Progenitor cell of endocrine pancreas (in vitro differentiated cells): ENCODE measurements around the gene DENND1C. TPM values are rescaled to one million over a fixed set of nuclear protein-coding genes. Genes with fewer than 3 reads are reported as not detected.

Source experiments
- DNase-seq: peaks from one replicate; pipeline ENCODE4 v3.0.0; 2021; ENCODE audit warnings: low spot score; ENCODE audit not compliant: unreplicated experiment
- H3K27ac Mint-ChIP-seq: 2 replicates; pipeline ENCODE4 v1.8.0; 2021; ENCODE audit warnings: mild to moderate bottlenecking, moderate library complexity, mixed read lengths
- H3K27me3 Mint-ChIP-seq: 2 replicates; pipeline ENCODE4 v1.8.0; 2021; ENCODE audit warnings: mixed read lengths
- H3K36me3 Mint-ChIP-seq: 2 replicates; pipeline ENCODE4 v1.8.0; 2022; ENCODE audit warnings: mixed read lengths; ENCODE audit not compliant: insufficient read depth
- H3K4me1 Mint-ChIP-seq: 2 replicates; pipeline ENCODE4 v1.8.0; 2021; ENCODE audit warnings: low read depth, mixed read lengths
- H3K4me3 Mint-ChIP-seq: 2 replicates; pipeline ENCODE4 v1.8.0; 2021; ENCODE audit warnings: low read depth, mild to moderate bottlenecking, moderate library complexity, mixed read lengths
- H3K9me3 Mint-ChIP-seq: 2 replicates; pipeline ENCODE4 v1.8.0; 2021; ENCODE audit warnings: low read depth, mixed read lengths
- CTCF ChIP-seq: fragments of 200-600 bp; sonication (generic); IDR thresholded peaks from one replicate; pipeline ENCODE4 v1.5.0; 2021; ENCODE audit warnings: antibody characterized with exemption, mild to moderate bottlenecking; ENCODE audit not compliant: unreplicated experiment
- total RNA-seq: library from RNA; stranded (reverse); gene quantifications from 2 replicates; pipeline ENCODE4 v1.2.1, GENCODE V29; 2021

The DENND1C gene
- total RNA-seq, 1 donor from 2014 or later: 0.67 TPM

DNA sequence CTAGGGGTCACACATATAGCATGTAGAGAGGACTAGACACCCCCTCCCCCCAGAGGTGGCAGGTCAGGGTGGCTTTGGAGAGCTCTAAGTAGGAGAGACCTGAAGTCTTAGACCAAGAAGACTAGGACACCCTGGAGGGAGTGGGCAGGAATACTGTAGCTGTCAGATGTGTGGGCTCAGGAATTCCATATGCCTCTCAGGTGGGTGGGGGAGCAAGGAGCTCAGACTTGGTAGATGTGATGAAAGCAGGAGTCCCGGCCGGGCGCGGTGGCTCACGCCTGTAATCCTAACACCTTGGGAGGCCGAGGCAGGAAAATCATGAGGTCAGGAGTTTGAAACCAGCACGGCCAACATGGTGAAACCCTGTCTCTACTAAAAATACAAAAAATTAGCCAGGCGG is 15.9 kb downstream of the DENND1C start:
- H3K4me1 Mint-ChIP-seq: peaks cover 22% of the 10 kb centered on the region
- H3K4me3 Mint-ChIP-seq: peak overlapping the region; percentile 87
- H3K36me3 Mint-ChIP-seq: peaks cover 13% of the 10 kb centered on the region
- no peaks in the 10 kb centered on the region for H3K27me3 Mint-ChIP-seq
- H3K9me3 Mint-ChIP-seq: no peaks in the 10 kb centered on the region
- TF ChIP-seq CTCF: no peak
- DNase-seq: no peak
- H3K27ac Mint-ChIP-seq: peak overlapping the region; percentile 97

- Mint-ChIP-seq H3K27me3 (no peaks in the 10 kb centered on the region), H3K36me3 (peaks cover 11% of the 10 kb centered on the region)
These were observed 16.6 kb downstream of the DENND1C start for GRCh38 chr19:6465006-6465405.

GRCh38 chr19:6464070-6464873 is 17.3 kb downstream of the DENND1C start, which contains the start of gene CRB3:
TSS of gene CRB3 (plus strand) at chr19:6464271. CDS start at chr19:6464702, 431 bp downstream.
- no peak for TF ChIP-seq CTCF
- Mint-ChIP-seq H3K9me3 (no peaks in the 10 kb centered on the region), H3K36me3 (peaks cover 11% of the 10 kb centered on the region), H3K4me1 (peaks cover 17% of the 10 kb centered on the region), H3K4me3 (peak within 1 kb of the TSS; percentile 87), H3K27me3 (no peaks in the 10 kb centered on the region), H3K27ac (peak within 1 kb of the TSS; percentile 97)
- peak; percentile 97 for DNase-seq

More at GRCh38 chr19:6465006-6465405, 16.6 kb downstream of the DENND1C start:
- Mint-ChIP-seq H3K4me3 (peak overlapping the region; percentile 87), H3K4me1 (peaks cover 20% of the 10 kb centered on the region), H3K9me3 (no peaks in the 10 kb centered on the region), H3K27ac (peak overlapping the region; percentile 97)
- TF ChIP-seq CTCF: no peak
- no peak for DNase-seq

DNA sequence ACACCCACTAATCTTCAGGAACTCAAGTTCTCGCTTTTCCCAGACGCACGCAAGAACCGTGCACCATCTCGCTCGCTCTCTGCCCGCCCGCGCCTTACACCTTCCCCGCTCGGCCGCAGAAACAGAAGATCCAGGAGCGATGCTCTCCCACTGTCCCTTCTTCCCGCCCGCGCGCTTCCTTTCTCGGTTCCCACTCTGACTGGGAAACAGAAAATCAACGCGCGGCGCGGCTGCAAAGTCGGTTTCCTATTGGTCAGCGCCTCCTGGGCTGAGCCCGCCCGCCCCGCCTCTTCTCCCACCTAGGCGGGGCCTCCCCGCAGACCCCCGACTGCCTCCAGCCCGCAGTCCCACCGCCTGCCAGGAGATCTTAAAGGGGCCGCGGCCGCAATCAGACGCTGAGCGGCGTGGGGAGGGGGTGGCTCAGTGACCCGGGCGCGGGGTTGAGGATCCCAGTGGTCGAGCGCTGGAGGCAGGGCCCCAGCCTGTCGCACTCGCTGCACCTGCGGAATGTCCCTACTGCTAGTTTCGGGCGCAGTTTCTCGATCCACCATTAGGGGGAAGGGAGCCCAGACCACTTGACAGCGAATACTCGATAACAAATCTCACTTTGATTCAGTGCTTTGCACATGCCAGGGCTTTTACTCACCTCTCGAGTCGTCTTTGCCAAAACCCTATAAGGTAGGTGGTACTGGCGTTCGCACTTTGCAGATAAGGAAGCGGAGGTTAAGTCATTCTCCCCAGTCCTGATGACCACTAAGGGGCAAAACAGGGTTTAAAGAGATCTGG is 21.3 kb downstream of the DENND1C start:
- Mint-ChIP-seq H3K27ac (peak overlapping the region; percentile 96), H3K4me3 (peak overlapping the region; percentile 88), H3K9me3 (no peaks in the 10 kb centered on the region)

More for the DNA sequence above, 21.3 kb downstream of the DENND1C start:
- H3K4me1 Mint-ChIP-seq: peaks cover 18% of the 10 kb centered on the region
- peaks cover 9% of the 10 kb centered on the region for H3K36me3 Mint-ChIP-seq
- peak; percentile 68 for TF ChIP-seq CTCF
- peak; percentile 92 for DNase-seq
- no peaks in the 10 kb centered on the region for H3K27me3 Mint-ChIP-seq
